AG10803 (cell line): ENCODE results near the gene RPS6KL1.

ENCODE experiments used
- DNase-seq: peaks from one replicate; pipeline ENCODE4 v3.0.0; 2010; ENCODE audit warnings: low read depth
- H3K4me3 ChIP-seq: 2 replicates; pipeline ENCODE4 v1.5.1; 2011; ENCODE audit warnings: mild to moderate bottlenecking, low read length, control low read depth
- CTCF ChIP-seq: conservative IDR thresholded peaks from 2 replicates; pipeline ENCODE4 v1.5.1; 2011; ENCODE audit warnings: mild to moderate bottlenecking, low read length, control low read depth, inconsistent platforms

The RPS6KL1 gene

GRCh38 chr14:74951443-74952179 lies 28.6 kb upstream of the RPS6KL1 start:
- H3K4me3 ChIP-seq, result no peak overlapping the region
- no peak for TF ChIP-seq CTCF
- no peak for DNase-seq

DNA sequence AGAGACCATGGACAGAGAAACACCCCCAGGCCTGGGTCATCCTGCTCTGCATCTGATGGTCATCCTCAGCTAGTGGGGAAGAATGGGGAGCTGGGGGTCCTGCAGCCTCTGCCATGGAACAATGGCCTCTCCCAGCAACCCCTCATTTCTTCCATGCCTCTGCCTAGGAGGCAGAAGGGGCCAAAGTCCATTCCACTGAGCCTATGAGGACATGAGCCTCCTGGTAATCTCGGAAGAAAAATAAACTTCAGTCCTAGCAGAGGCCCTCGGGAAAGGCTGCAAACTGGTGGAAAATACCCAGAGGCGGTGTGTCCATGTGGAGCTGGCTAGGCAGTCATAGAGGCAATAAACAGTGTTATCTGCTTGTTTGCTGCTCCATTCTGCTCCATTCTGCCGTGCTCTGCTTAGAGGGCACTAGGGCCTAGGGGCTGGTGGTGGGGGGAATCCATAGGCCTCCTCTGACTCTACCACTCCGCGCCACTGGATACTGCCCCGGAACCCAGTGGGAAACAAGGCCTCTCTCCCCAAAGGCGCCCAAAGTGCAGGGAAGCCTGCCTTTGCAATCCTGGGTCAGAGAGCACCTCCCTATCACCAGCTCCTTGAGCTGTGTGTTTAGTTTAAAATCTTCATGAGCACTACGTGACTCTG lies 27.9 kb upstream of the RPS6KL1 start:
- no peak for TF ChIP-seq CTCF
- H3K4me3 ChIP-seq, result no peak overlapping the region
- DNase-seq, result no peak

DNA sequence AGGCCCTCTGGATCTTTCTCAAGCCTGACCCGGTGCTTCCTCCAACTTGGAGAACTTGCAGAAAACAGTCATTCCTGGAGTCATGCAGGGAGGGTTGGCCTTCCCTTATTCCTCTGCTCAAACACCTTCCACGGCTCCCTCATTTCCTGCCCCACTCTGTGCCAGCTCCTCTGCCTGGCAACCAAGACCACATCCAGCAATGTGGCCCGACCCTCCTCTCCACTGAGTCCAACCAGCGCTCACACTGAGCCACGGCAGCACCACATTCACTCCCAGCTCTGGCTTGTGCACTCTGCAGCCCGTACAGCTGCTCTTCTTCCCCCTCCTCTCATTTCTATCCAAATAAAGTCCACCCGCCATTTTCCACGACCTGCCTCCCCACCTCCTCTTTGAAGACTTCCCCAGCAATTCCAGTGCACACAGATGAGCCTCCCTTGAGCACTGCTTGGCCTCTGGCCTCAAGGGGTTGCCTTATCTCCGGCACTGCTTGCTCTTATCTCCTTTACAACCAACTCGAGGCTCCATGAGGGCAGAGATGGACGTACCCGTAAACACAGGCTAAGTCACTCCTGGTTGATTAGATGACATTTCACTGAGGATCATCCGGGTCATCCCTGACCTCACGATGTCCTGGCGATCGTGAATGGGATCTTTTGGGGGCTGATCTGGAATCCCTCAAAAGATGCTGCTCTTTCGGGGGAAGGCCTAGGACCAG lies 27.0 kb upstream of the RPS6KL1 start:
- H3K4me3 ChIP-seq, result no peak overlapping the region
- DNase-seq, result no peak
- no peak for TF ChIP-seq CTCF

GRCh38 chr14:74949191-74949601 lies 26.1 kb upstream of the RPS6KL1 start:
- H3K4me3 ChIP-seq, result no peak overlapping the region
- TF ChIP-seq CTCF, result no peak
- no peak for DNase-seq

DNA sequence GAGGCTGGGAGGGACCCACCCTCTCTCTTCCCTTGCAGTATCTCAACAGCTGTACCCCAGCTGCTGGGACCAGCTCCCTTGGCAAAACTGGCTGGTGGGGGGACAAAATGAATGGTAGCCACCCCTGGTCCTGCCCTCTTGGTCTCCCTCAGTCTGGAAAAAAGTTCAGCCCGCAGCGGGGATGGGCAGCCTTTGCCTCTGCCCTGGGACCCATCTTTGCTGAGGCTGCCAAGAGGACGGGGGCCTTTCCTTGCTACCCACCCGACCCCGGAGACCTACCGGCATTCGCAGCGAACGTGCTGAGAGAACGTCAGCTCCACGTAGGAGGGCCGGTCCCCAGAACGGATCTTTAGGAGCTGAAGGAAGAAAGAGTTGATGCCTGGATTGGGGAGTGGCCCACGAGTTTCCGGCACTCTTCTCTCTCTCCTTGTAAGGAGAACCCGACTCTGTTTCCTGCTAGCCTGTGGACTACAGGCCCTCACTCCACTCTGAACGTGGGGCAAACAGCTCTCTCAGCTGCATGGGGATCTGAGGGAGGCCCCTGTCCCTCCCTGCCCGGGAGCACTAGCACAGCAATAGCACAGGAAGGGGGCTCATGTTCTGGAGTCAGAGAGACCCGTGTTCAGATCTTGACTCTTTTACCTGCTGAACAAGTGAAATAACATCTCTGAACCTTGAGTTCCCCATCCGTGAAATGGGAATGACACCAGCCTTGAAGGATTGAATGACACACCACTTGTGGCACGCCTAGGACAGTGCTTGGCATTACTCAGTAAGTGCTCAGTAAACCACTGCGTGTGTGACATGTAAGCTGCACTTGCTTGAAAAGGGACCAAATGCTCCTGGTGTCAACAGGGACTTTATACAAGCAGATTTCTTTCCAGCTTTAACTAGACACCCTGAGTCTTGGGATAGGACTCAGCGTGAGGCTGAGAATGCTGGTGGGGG lies 25.4 kb upstream of the RPS6KL1 start:
- no peak overlapping the region for H3K4me3 ChIP-seq
- DNase-seq, result no peak
- TF ChIP-seq CTCF, result no peak

DNA sequence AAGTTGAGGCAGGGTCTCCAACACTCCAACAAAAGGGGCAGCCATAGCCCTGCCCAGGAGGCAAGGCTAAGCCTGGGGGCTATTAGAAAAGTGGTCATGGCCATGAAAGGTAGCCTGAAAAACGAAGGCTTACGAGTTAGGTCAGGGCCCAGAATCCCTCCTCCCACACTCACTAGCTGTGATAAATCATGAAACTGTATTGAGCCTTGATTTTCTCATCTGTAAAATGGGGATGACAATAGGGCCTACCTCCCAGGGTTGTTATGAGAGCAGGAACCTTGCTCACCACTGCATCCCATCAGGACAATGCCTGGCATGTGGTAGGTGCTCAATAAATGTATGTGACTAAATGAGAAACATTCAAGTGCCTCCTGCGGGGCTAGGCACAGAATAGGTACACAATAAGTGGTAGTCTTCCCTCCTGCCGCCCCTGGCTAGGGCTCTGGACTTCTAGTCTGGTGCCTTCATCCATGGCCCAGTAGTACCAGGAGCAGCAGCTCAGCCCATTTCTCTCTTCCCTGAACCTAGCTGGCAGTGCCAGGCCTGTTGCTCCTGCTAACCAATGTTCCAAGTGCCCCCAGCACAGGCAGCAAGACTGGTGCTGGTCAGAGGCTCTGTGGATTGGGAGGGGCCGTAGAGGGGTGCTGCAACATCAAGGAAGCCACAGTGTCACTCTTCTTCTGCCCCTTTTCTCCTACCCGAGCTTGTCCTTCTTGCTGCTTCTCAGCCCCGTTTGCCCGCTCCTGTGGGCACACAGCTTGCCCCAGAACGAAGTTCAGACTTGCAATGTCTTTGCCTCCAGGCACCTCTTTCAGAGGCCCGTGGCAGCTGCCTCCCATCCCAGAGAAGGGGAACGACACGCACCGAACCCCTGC lies 24.5 kb upstream of the RPS6KL1 start:
- DNase-seq, result no peak
- no peak for TF ChIP-seq CTCF
- H3K4me3 ChIP-seq, result no peak overlapping the region
